ENCODE measurements around the gene MESD. TPM values are rescaled to one million over a fixed set of nuclear protein-coding genes. Genes with fewer than 3 reads are reported as not detected.

The MESD gene
- 31.1 TPM for polyA plus RNA-seq (2013, experiment 1 of 2)
- polyA plus RNA-seq (2013, experiment 2 of 2): 31.8 TPM

DNA sequence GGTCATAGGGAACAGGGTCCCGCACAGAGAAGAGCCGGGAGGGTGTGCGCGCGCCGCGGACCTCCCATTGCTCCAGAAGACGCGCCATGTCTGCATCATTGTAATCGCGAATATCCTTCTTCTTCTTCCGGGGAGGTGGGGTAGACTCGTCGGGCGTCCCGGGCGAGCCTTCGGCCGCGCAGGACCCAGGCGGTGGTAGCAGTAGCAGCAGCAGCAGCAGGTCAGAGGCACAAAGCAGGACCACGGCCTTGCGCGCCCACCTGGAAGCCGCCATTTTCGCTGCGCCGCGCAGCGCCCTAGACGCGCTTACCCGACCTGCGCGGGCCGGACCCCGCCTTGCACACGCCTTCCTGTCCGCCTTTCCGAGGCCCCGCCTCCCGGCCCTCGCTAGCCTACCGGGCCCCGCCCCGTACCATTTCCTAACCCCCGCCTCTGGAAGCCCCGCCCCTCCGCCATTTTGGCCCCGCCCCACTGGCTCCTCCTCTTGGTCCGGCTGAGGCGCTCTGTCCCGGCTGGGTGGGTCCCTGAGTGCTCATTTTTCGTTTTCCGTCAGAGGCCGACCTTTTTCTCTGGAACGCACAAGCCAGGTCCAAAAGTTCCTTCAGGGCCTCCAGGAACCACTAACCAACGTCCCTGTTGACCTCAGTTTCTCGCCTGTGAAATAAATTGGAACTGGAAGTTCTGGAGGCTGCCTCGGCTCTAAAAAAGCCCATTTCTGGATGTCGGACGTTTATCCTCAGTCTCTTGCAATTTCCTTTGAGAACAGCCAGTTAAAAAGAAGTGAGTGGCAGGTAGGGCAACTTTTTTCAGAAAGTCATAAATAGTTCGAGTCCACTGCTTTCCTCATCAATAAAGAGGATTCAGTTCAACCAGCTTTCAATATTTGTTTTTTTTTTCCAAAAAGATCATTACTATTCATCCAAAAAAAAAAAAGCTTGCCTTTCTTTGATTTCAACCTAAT lies at the start of gene MESD:
Gene MESD (minus strand): TSS at position 302 of the 961 bp plus-strand sequence. CDS start 28 bp downstream, at position 274.
- Histone ChIP-seq H3K4me1 (ENCODE audit: control insufficient read depth, insufficient read depth, low read depth, low read length) (no peaks in the 10 kb centered on the region), H3K14ac (ENCODE audit: low read length in 2 of 2) (peak within 1 kb of the TSS in 1 of 2 experiments; percentile 93), H3K27ac (ENCODE audit: low read length, poor library complexity, severe bottlenecking) (peak within 1 kb of the TSS; percentile 78), H2BK5ac (ENCODE audit: low read depth, low read length, poor library complexity, severe bottlenecking) (no peak within 1 kb of the TSS), H4K8ac (ENCODE audit: low read length) (peak within 1 kb of the TSS; percentile 98), H3K4me3 (ENCODE audit: insufficient read depth in 1 of 2, low read depth in 1 of 2, low read length in 2 of 2) (peak within 1 kb of the TSS; percentile 99 to 100), H3K4ac (ENCODE audit: low read depth in 1 of 2, low read length in 2 of 2) (peak within 1 kb of the TSS; percentile 80 to 95), H2AFZ (ENCODE audit: low read depth, low read length) (peak within 1 kb of the TSS; percentile 83), H2BK15ac (ENCODE audit: low read depth, poor library complexity, severe bottlenecking) (peak within 1 kb of the TSS; percentile 70), H3K9ac (ENCODE audit: low read length) (peak within 1 kb of the TSS; percentile 96), H2AK5ac (ENCODE audit: low read length, severe bottlenecking) (no peak within 1 kb of the TSS), H3K4me2 (ENCODE audit: low read length, poor library complexity, severe bottlenecking) (peak within 1 kb of the TSS; percentile 92), H3K79me1 (replicated peaks; ENCODE audit: low read length, poor library complexity, severe bottlenecking) (peaks cover 10% of the 10 kb centered on the region), H3K23ac (ENCODE audit: low read length in 2 of 2) (peak within 1 kb of the TSS; percentile 92 to 94), H3K9me3 (ENCODE audit: control insufficient read depth, low read length) (no peaks in the 10 kb centered on the region), H4K91ac (ENCODE audit: low read length) (peak within 1 kb of the TSS; percentile 94), H3K36me3 (ENCODE audit: control insufficient read depth in 1 of 2, insufficient read depth in 2 of 2, low read depth in 1 of 2, low read length in 2 of 2) (peaks cover 0 to 4% of the 10 kb centered on the region in 2 experiments), H2BK120ac (ENCODE audit: low read depth, low read length) (peak within 1 kb of the TSS; percentile 87), H2BK12ac (ENCODE audit: low read length in 2 of 2) (peak within 1 kb of the TSS; percentile 41 to 81), H3K27me3 (ENCODE audit: control insufficient read depth in 1 of 2, insufficient read depth in 1 of 2, low read length in 2 of 2) (no peaks in the 10 kb centered on the region), H3K18ac (ENCODE audit: low read depth in 1 of 2, low read length in 2 of 2) (peak within 1 kb of the TSS; percentile 80 to 99)
- peak; percentile 94 for DNase-seq
- 3% methylated on average over 58 of the region's 63 CpGs for WGBS

DNA sequence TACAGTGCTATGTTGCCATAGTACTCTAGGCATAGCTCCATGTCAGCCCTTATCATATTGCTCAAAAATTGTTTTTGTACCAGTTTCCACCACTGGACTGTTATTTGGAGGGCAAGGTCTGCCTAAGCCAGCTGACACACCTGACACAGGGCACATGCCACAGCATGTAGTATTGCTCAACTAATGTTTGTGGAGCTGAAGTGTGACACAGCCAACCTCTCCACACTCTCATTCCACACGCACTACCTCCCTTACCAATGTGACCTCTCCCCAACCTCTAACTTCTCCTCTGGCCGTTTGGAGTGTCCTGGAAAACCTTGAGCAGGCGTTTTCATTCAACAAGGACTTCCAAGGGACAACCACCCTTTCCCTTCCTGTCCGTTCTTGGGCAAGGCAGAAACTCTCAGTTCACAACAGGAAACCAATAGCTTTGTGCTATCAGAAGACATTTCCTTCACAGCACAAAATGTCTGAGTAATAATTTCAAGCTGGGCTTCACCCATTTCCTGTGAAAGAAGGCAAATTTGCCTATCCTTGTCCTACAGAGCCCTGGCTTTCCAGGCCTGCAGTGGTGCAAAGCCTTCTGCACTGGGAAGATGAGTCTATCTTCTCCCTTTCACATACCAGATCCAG lies 49.5 kb upstream of the MESD start:
- Histone ChIP-seq H2BK12ac (ENCODE audit: low read length in 2 of 2) (no peak overlapping the region), H3K4me2 (ENCODE audit: low read length, poor library complexity, severe bottlenecking) (no peak overlapping the region), H3K9ac (ENCODE audit: low read length) (no peak overlapping the region), H3K14ac (ENCODE audit: low read length in 2 of 2) (no peak overlapping the region), H2BK120ac (ENCODE audit: low read depth, low read length) (no peak overlapping the region), H4K8ac (ENCODE audit: low read length) (no peak overlapping the region), H2BK5ac (ENCODE audit: low read depth, low read length, poor library complexity, severe bottlenecking) (no peak overlapping the region), H3K36me3 (ENCODE audit: control insufficient read depth in 1 of 2, insufficient read depth in 2 of 2, low read depth in 1 of 2, low read length in 2 of 2) (no peaks in the 10 kb centered on the region), H3K4me1 (ENCODE audit: control insufficient read depth, insufficient read depth, low read depth, low read length) (no peaks in the 10 kb centered on the region), H2BK15ac (ENCODE audit: low read depth, poor library complexity, severe bottlenecking) (no peak overlapping the region), H3K27me3 (ENCODE audit: control insufficient read depth in 1 of 2, insufficient read depth in 1 of 2, low read length in 2 of 2) (no peaks in the 10 kb centered on the region), H3K23ac (ENCODE audit: low read length in 2 of 2) (no peak overlapping the region), H2AFZ (ENCODE audit: low read depth, low read length) (no peak overlapping the region), H3K4ac (ENCODE audit: low read depth in 1 of 2, low read length in 2 of 2) (no peak overlapping the region), H3K9me3 (ENCODE audit: control insufficient read depth, low read length) (no peaks in the 10 kb centered on the region), H3K79me1 (replicated peaks; ENCODE audit: low read length, poor library complexity, severe bottlenecking) (no peaks in the 10 kb centered on the region), H4K91ac (ENCODE audit: low read length) (no peak overlapping the region), H3K27ac (ENCODE audit: low read length, poor library complexity, severe bottlenecking) (no peak overlapping the region), H3K4me3 (ENCODE audit: insufficient read depth in 1 of 2, low read depth in 1 of 2, low read length in 2 of 2) (no peak overlapping the region), H3K18ac (ENCODE audit: low read depth in 1 of 2, low read length in 2 of 2) (no peak overlapping the region), H2AK5ac (ENCODE audit: low read length, severe bottlenecking) (no peak overlapping the region)
- no peak for DNase-seq
- 45% methylated on average over 4 of the region's 4 CpGs for WGBS

GRCh38 chr15:81037952-81038743 lies 48.5 kb upstream of the MESD start:
- H2AFZ ChIP-seq (ENCODE audit: low read depth, low read length): no peak overlapping the region
- H3K14ac ChIP-seq (ENCODE audit: low read length in 2 of 2): no peak overlapping the region
- no peak overlapping the region for H2BK12ac ChIP-seq (ENCODE audit: low read length in 2 of 2)
- no peak overlapping the region for H3K4me2 ChIP-seq (ENCODE audit: low read length, poor library complexity, severe bottlenecking)
- H3K4me1 ChIP-seq (ENCODE audit: control insufficient read depth, insufficient read depth, low read depth, low read length): no peaks in the 10 kb centered on the region
- no peaks in the 10 kb centered on the region for H3K9me3 ChIP-seq (ENCODE audit: control insufficient read depth, low read length)
- no peak for DNase-seq
- H3K4me3 ChIP-seq (ENCODE audit: insufficient read depth in 1 of 2, low read depth in 1 of 2, low read length in 2 of 2): no peak overlapping the region
- no peak overlapping the region for H3K27ac ChIP-seq (ENCODE audit: low read length, poor library complexity, severe bottlenecking)
- no peak overlapping the region for H4K8ac ChIP-seq (ENCODE audit: low read length)
- H3K9ac ChIP-seq (ENCODE audit: low read length): no peak overlapping the region
- no peaks in the 10 kb centered on the region for H3K79me1 ChIP-seq (replicated peaks; ENCODE audit: low read length, poor library complexity, severe bottlenecking)
- no peaks in the 10 kb centered on the region for H3K27me3 ChIP-seq (ENCODE audit: control insufficient read depth in 1 of 2, insufficient read depth in 1 of 2, low read length in 2 of 2)
- no peak overlapping the region for H2BK15ac ChIP-seq (ENCODE audit: low read depth, poor library complexity, severe bottlenecking)
- no peak overlapping the region for H2AK5ac ChIP-seq (ENCODE audit: low read length, severe bottlenecking)
- H2BK5ac ChIP-seq (ENCODE audit: low read depth, low read length, poor library complexity, severe bottlenecking): no peak overlapping the region
- H3K4ac ChIP-seq (ENCODE audit: low read depth in 1 of 2, low read length in 2 of 2): no peak overlapping the region
- H4K91ac ChIP-seq (ENCODE audit: low read length): no peak overlapping the region
- H3K18ac ChIP-seq (ENCODE audit: low read depth in 1 of 2, low read length in 2 of 2): no peak overlapping the region
- H2BK120ac ChIP-seq (ENCODE audit: low read depth, low read length): no peak overlapping the region
- no peak overlapping the region for H3K23ac ChIP-seq (ENCODE audit: low read length in 2 of 2)
- 98% methylated on average over 11 of the region's 14 CpGs for WGBS
- no peaks in the 10 kb centered on the region for H3K36me3 ChIP-seq (ENCODE audit: control insufficient read depth in 1 of 2, insufficient read depth in 2 of 2, low read depth in 1 of 2, low read length in 2 of 2)
